ENCODE results near the gene PHF21B.

The PHF21B gene

GRCh38 chr22:44928711-44929358 is 81.0 kb downstream of the PHF21B start:
- Histone ChIP-seq H2AK5ac (ENCODE audit: low read length) (no peak overlapping the region), H3K4me1 (ENCODE audit: control insufficient read depth, low read depth, low read length) (no peaks in the 10 kb centered on the region), H3K4ac (ENCODE audit: low read depth, low read length) (no peak overlapping the region), H3K4me2 (ENCODE audit: low read length) (no peak overlapping the region), H4K8ac (ENCODE audit: low read depth, low read length) (no peak overlapping the region), H3K56ac (ENCODE audit: low read length) (no peak overlapping the region), H3K23ac (ENCODE audit: low read length) (no peak overlapping the region), H3K18ac (ENCODE audit: low read length) (no peak overlapping the region), H2BK120ac (ENCODE audit: low read depth, low read length) (no peak overlapping the region), H2BK15ac (replicated peaks; ENCODE audit: low read depth) (no peak overlapping the region), H4K5ac (ENCODE audit: low read length) (no peak overlapping the region), H3K27me3 (ENCODE audit: insufficient read depth, low read length, poor library complexity) (no peaks in the 10 kb centered on the region), H3K4me3 (ENCODE audit: low read length) (no peak overlapping the region), H3K79me2 (ENCODE audit: control insufficient read depth, insufficient read depth, low read length) (no peaks in the 10 kb centered on the region), H3K79me1 (ENCODE audit: low read length) (peaks cover 1% of the 10 kb centered on the region), H3K27ac (ENCODE audit: low read depth, low read length) (no peak overlapping the region), H3K36me3 (ENCODE audit: control insufficient read depth, insufficient read depth, low read length) (no peaks in the 10 kb centered on the region), H3K9ac (ENCODE audit: low read length) (no peak overlapping the region), H2BK5ac (ENCODE audit: low read length) (no peak overlapping the region)
- no CpG with 5 or more reads among the region's 18 CpGs for WGBS (ENCODE audit: extremely low coverage, insufficient coverage, low lambda C conversion rate)
- DNase-seq = no peak

DNA sequence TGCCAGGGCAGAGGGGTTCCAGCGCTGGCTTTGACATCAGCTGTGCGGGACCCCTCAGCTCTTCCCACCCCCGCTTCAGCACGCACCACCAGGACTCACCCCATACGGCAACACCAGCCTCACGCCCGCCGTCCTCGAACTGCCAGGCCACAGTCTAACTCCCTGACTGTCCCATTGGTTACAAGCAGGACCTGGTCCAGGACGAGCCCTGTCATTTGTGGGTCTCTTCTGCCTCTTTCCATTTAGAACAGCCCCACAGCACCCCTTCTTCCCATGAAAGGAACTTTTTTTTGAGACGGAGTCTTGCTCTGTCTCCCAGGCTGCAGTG is 81.7 kb downstream of the PHF21B start:
- H3K56ac ChIP-seq (ENCODE audit: low read length) = no peak overlapping the region
- no peak overlapping the region for H3K4me2 ChIP-seq (ENCODE audit: low read length)
- no peak overlapping the region for H3K4me3 ChIP-seq (ENCODE audit: low read length)
- H3K36me3 ChIP-seq (ENCODE audit: control insufficient read depth, insufficient read depth, low read length) = no peaks in the 10 kb centered on the region
- no peak for DNase-seq
- no peak overlapping the region for H2BK5ac ChIP-seq (ENCODE audit: low read length)
- H3K18ac ChIP-seq (ENCODE audit: low read length) = no peak overlapping the region
- H2BK15ac ChIP-seq (replicated peaks; ENCODE audit: low read depth) = no peak overlapping the region
- H3K4me1 ChIP-seq (ENCODE audit: control insufficient read depth, low read depth, low read length) = no peaks in the 10 kb centered on the region
- no peak overlapping the region for H4K8ac ChIP-seq (ENCODE audit: low read depth, low read length)
- no peaks in the 10 kb centered on the region for H3K27me3 ChIP-seq (ENCODE audit: insufficient read depth, low read length, poor library complexity)
- H2AK5ac ChIP-seq (ENCODE audit: low read length) = no peak overlapping the region
- no peak overlapping the region for H3K27ac ChIP-seq (ENCODE audit: low read depth, low read length)
- no peak overlapping the region for H3K9ac ChIP-seq (ENCODE audit: low read length)
- H4K5ac ChIP-seq (ENCODE audit: low read length) = no peak overlapping the region
- no peaks in the 10 kb centered on the region for H3K79me2 ChIP-seq (ENCODE audit: control insufficient read depth, insufficient read depth, low read length)
- H3K4ac ChIP-seq (ENCODE audit: low read depth, low read length) = no peak overlapping the region
- no peak overlapping the region for H2BK120ac ChIP-seq (ENCODE audit: low read depth, low read length)
- no CpG with 5 or more reads among the region's 11 CpGs for WGBS (ENCODE audit: extremely low coverage, insufficient coverage, low lambda C conversion rate)
- peaks cover 1% of the 10 kb centered on the region for H3K79me1 ChIP-seq (ENCODE audit: low read length)
- no peak overlapping the region for H3K23ac ChIP-seq (ENCODE audit: low read length)

DNA sequence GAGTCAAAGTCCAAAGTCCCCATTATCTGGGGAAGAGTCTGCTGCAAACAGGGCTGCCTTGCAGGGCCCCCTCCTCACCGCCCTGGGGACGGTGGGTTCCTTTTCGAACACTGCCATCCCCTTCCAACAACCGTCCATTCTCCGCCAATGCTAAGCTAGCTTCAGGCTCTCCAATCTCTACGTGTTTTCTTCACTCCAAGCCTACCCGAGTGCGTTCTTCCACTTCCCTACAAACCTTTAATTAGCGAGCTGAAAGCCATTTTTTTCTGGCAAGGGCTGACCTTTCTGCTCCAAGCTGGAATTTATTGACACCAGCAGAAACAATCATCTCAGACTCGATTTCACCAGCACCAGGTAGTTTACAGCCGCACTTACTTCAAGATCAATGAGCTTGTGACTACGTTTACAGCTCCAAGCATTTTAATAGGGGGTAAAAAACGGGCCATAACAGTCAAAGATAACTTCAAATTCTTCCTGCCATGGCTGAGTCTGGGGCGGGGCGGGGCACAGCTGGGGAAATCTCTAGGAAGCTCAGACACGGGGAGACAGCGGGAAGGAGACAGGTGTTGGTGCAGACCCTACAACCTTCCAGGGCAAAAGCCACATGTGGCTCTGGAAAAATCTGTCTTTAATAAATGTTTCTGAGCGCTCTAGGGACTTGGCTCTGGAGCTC is 82.2 kb downstream of the PHF21B start:
- Histone ChIP-seq H4K8ac (ENCODE audit: low read depth, low read length) (no peak overlapping the region), H3K79me1 (ENCODE audit: low read length) (peaks cover 1% of the 10 kb centered on the region), H3K23ac (ENCODE audit: low read length) (no peak overlapping the region), H3K4ac (ENCODE audit: low read depth, low read length) (no peak overlapping the region), H3K18ac (ENCODE audit: low read length) (no peak overlapping the region), H3K79me2 (ENCODE audit: control insufficient read depth, insufficient read depth, low read length) (no peaks in the 10 kb centered on the region), H3K9ac (ENCODE audit: low read length) (no peak overlapping the region), H4K5ac (ENCODE audit: low read length) (no peak overlapping the region), H3K27me3 (ENCODE audit: insufficient read depth, low read length, poor library complexity) (no peaks in the 10 kb centered on the region), H3K27ac (ENCODE audit: low read depth, low read length) (no peak overlapping the region), H3K4me3 (ENCODE audit: low read length) (no peak overlapping the region), H3K56ac (ENCODE audit: low read length) (no peak overlapping the region), H3K4me1 (ENCODE audit: control insufficient read depth, low read depth, low read length) (no peaks in the 10 kb centered on the region), H2BK15ac (replicated peaks; ENCODE audit: low read depth) (no peak overlapping the region), H2BK120ac (ENCODE audit: low read depth, low read length) (no peak overlapping the region), H2AK5ac (ENCODE audit: low read length) (no peak overlapping the region), H3K36me3 (ENCODE audit: control insufficient read depth, insufficient read depth, low read length) (no peaks in the 10 kb centered on the region), H2BK5ac (ENCODE audit: low read length) (no peak overlapping the region), H3K4me2 (ENCODE audit: low read length) (no peak overlapping the region)
- WGBS (ENCODE audit: extremely low coverage, insufficient coverage, low lambda C conversion rate) = 100% methylated on average over 1 of the region's 18 CpGs
- DNase-seq = no peak

- no peak overlapping the region for H3K18ac ChIP-seq (ENCODE audit: low read length)
- no peak for DNase-seq
- no peaks in the 10 kb centered on the region for H3K79me2 ChIP-seq (ENCODE audit: control insufficient read depth, insufficient read depth, low read length)
- no peak overlapping the region for H3K4ac ChIP-seq (ENCODE audit: low read depth, low read length)
- no peak overlapping the region for H2AK5ac ChIP-seq (ENCODE audit: low read length)
- WGBS (ENCODE audit: extremely low coverage, insufficient coverage, low lambda C conversion rate) = no CpG with 5 or more reads among the region's 32 CpGs
- no peak overlapping the region for H2BK120ac ChIP-seq (ENCODE audit: low read depth, low read length)
- H3K36me3 ChIP-seq (ENCODE audit: control insufficient read depth, insufficient read depth, low read length) = no peaks in the 10 kb centered on the region
- H3K4me2 ChIP-seq (ENCODE audit: low read length) = no peak overlapping the region
- no peaks in the 10 kb centered on the region for H3K4me1 ChIP-seq (ENCODE audit: control insufficient read depth, low read depth, low read length)
- H3K27ac ChIP-seq (ENCODE audit: low read depth, low read length) = no peak overlapping the region
- H3K23ac ChIP-seq (ENCODE audit: low read length) = no peak overlapping the region
- H4K5ac ChIP-seq (ENCODE audit: low read length) = no peak overlapping the region
- peaks cover 1% of the 10 kb centered on the region for H3K79me1 ChIP-seq (ENCODE audit: low read length)
- no peak overlapping the region for H2BK5ac ChIP-seq (ENCODE audit: low read length)
- no peak overlapping the region for H2BK15ac ChIP-seq (replicated peaks; ENCODE audit: low read depth)
- H3K9ac ChIP-seq (ENCODE audit: low read length) = no peak overlapping the region
- H3K4me3 ChIP-seq (ENCODE audit: low read length) = no peak overlapping the region
- no peaks in the 10 kb centered on the region for H3K27me3 ChIP-seq (ENCODE audit: insufficient read depth, low read length, poor library complexity)
- H3K56ac ChIP-seq (ENCODE audit: low read length) = no peak overlapping the region
- H4K8ac ChIP-seq (ENCODE audit: low read depth, low read length) = no peak overlapping the region
Observed at GRCh38 chr22:44926491-44927415, 83.1 kb downstream of the PHF21B start.

GRCh38 chr22:44926124-44926475 is 83.7 kb downstream of the PHF21B start:
- Histone ChIP-seq H3K79me2 (ENCODE audit: control insufficient read depth, insufficient read depth, low read length) (no peaks in the 10 kb centered on the region), H3K4me3 (ENCODE audit: low read length) (no peak overlapping the region), H3K4ac (ENCODE audit: low read depth, low read length) (no peak overlapping the region), H3K18ac (ENCODE audit: low read length) (no peak overlapping the region), H4K8ac (ENCODE audit: low read depth, low read length) (no peak overlapping the region), H4K5ac (ENCODE audit: low read length) (no peak overlapping the region), H3K23ac (ENCODE audit: low read length) (no peak overlapping the region), H2AK5ac (ENCODE audit: low read length) (no peak overlapping the region), H3K36me3 (ENCODE audit: control insufficient read depth, insufficient read depth, low read length) (no peaks in the 10 kb centered on the region), H3K27ac (ENCODE audit: low read depth, low read length) (no peak overlapping the region), H2BK15ac (replicated peaks; ENCODE audit: low read depth) (no peak overlapping the region), H3K79me1 (ENCODE audit: low read length) (peaks cover 1% of the 10 kb centered on the region), H3K56ac (ENCODE audit: low read length) (no peak overlapping the region), H2BK120ac (ENCODE audit: low read depth, low read length) (no peak overlapping the region), H3K9ac (ENCODE audit: low read length) (no peak overlapping the region), H3K4me2 (ENCODE audit: low read length) (no peak overlapping the region), H3K27me3 (ENCODE audit: insufficient read depth, low read length, poor library complexity) (no peaks in the 10 kb centered on the region), H3K4me1 (ENCODE audit: control insufficient read depth, low read depth, low read length) (no peaks in the 10 kb centered on the region), H2BK5ac (ENCODE audit: low read length) (no peak overlapping the region)
- no peak for DNase-seq
- no CpG with 5 or more reads among the region's 11 CpGs for WGBS (ENCODE audit: extremely low coverage, insufficient coverage, low lambda C conversion rate)
